Smooth muscle cell (in vitro differentiated cells): ENCODE data around the gene ABHD16B. TPM values are rescaled to one million over a fixed set of nuclear protein-coding genes. Genes with fewer than 3 reads are reported as not detected.
"Not testable (repeated sequence)": the region's sequence is repeated elsewhere in the genome, so short reads cannot be mapped to it uniquely, and the experiment has no call there.

Experiments used
- DNase-seq: peaks from one replicate; lab custom pipeline; 2025; ENCODE audit not compliant: unreplicated experiment; lab: John Stamatoyannopoulos, UW
- H2AFZ ChIP-seq: fragments of 200-600 bp; sonication (generic); 2 replicates; pipeline ENCODE4 v1.6.0; 2016; ENCODE audit warnings: antibody characterized with exemption, low read depth, mild to moderate bottlenecking
- H3F3A ChIP-seq: fragments of 200-600 bp; sonication (generic); 2 replicates; pipeline ENCODE4 v1.6.0; 2017; ENCODE audit warnings: antibody characterized with exemption, low read depth
- H3K27ac ChIP-seq: fragments of 200-600 bp; sonication (generic); 2 replicates; pipeline ENCODE4 v1.5.1; 2016; ENCODE audit warnings: low read depth, mild to moderate bottlenecking
- H3K27me3 ChIP-seq: fragments of 200-600 bp; sonication (generic); 2 replicates; pipeline ENCODE4 v1.6.1; 2016; ENCODE audit warnings: low read depth, mild to moderate bottlenecking
- H3K36me3 ChIP-seq: fragments of 200-600 bp; sonication (generic); 2 replicates; pipeline ENCODE4 v1.5.1; 2016; ENCODE audit warnings: low read depth
- H3K4me1 ChIP-seq: fragments of 200-600 bp; sonication (generic); 2 replicates; pipeline ENCODE4 v1.5.1; 2016; ENCODE audit warnings: low read depth
- H3K4me2 ChIP-seq: fragments of 200-600 bp; sonication (generic); 2 replicates; pipeline ENCODE4 v1.6.0; 2016; ENCODE audit warnings: mild to moderate bottlenecking
- H3K4me3 ChIP-seq: fragments of 200-600 bp; sonication (generic); 2 replicates; pipeline ENCODE4 v1.5.1; 2016; ENCODE audit warnings: mild to moderate bottlenecking
- H3K79me2 ChIP-seq: fragments of 200-600 bp; sonication (generic); 2 replicates; pipeline ENCODE4 v1.6.0; 2016; ENCODE audit warnings: low read depth, mild to moderate bottlenecking
- H3K9ac ChIP-seq: fragments of 200-600 bp; sonication (generic); 2 replicates; pipeline ENCODE4 v1.6.0; 2016; ENCODE audit warnings: low read depth
- H3K9me3 ChIP-seq: fragments of 200-600 bp; sonication (generic); replicated peaks from 2 replicates; pipeline ENCODE4 v1.5.1; 2016; ENCODE audit warnings: low read depth
- H4K20me1 ChIP-seq: fragments of 200-600 bp; sonication (generic); 2 replicates; pipeline ENCODE4 v1.6.0; 2016; ENCODE audit warnings: low read depth
- CTCF ChIP-seq: fragments of 200-600 bp; sonication (generic); IDR thresholded peaks from 2 replicates; pipeline ENCODE4 v1.5.1; 2017; ENCODE audit warnings: borderline replicate concordance, mild to moderate bottlenecking, antibody characterized with exemption; ENCODE audit not compliant: insufficient read depth, poor library complexity, severe bottlenecking
- WGBS: methylation state at CpG from one replicate; pipeline ENCODE4 v1.1.7; 2016; ENCODE audit warnings: low lambda C conversion rate; 5-methylcytosine and 5-hydroxymethylcytosine counted together
- polyA plus RNA-seq: library from polyadenylated mRNA; unstranded; fragments of >200 nt; fragmentation: Nextera tagmentation; extraction: Ambion mirVana; gene quantifications from 2 replicates; pipeline ENCODE4 v1.2.1, GENCODE V29; 2016
- total RNA-seq: library from RNA; depleted of rRNA; stranded (reverse); fragments of >200 nt; gene quantifications from 2 replicates; pipeline ENCODE4 v1.2.3, GENCODE V29; 2014

The ABHD16B gene
- total and polyA plus RNA-seq, 2 experiments from 2014 or later, result 0.31 TPM; not detected in 1

DNA sequence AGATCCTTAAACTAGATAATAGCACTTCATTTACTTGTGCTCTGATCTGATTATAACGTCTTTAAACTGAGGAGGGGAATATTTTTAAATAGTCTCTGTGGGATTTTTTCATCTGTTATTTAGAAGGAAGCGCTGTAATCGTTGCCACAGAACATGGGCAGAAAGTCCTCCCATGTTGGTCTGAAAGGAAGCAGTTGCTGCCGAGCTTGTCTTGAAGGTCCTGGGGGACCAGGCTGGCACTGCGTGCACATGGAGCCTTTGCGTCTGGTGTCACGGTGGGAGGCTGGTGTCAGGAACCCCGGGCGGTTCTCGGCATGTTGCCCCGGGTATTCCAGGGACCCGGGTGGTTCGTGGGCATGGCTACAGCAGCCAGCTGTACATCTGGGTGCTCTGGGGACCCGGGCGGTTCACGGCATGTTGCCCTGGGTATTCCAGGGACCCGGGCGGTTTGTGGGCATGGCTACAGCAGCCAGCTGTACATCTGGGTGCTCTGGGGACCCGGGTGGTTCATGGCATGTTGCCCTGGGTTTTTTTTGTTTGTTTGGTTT, 15.3 kb downstream of the ABHD16B start:
- Histone ChIP-seq H3K4me2 (no peak overlapping the region), H3K27ac (no peak overlapping the region), H2AFZ (no peak overlapping the region), H3K27me3 (no peaks in the 10 kb centered on the region), H3K4me3 (no peak overlapping the region), H3K4me1 (no peaks in the 10 kb centered on the region), H3K36me3 (peaks cover 10% of the 10 kb centered on the region), H4K20me1 (peaks cover 88% of the 10 kb centered on the region), H3F3A (no peaks in the 10 kb centered on the region), H3K9me3 (no peaks in the 10 kb centered on the region), H3K9ac (no peak overlapping the region), H3K79me2 (peaks cover 70% of the 10 kb centered on the region)
- no peak for DNase-seq
- TF ChIP-seq CTCF, result no peak
- over 99% methylated on average over 19 of the region's 19 CpGs for WGBS

DNA sequence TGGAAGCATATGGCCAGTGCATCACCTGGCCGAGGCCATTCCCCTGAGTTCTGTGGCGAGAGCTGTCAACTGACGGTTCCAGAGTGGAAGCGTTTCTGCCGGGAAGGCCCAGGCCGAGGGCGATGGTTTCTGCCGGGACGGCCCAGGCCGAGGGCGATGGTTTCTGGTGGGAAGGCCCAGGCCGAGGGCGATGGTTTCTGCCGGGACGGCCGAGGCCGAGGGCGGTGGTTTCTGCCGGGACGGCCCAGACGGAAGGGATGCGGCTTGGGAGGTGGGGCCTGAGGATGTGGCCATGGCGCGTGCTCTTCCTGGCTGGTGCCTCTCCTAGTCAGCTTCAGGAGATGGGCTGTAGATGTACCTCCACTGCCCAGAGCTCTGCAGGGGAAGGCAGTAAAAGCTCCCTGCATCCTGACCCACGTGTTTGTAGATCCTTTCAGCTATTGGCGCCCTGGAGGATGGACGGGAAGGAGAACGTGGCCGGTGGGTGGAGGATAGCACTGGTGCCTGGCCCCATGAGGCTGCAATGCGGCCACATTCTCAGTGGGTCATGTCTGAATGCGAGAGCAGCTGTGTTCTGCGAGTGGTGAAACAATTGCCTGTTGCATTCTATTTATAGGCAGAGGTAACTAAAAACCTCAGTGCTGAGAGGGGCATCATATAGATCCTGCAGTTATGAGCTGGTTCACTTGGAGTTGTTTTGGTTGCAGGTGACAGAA, 16.6 kb downstream of the ABHD16B start:
- DNase-seq, result no peak
- no peak overlapping the region for H3K4me3 ChIP-seq
- no peak overlapping the region for H3K27ac ChIP-seq
- H4K20me1 ChIP-seq, result peaks cover 89% of the 10 kb centered on the region
- 96% methylated on average over 32 of the region's 32 CpGs for WGBS
- no peak for TF ChIP-seq CTCF
- H3K79me2 ChIP-seq, result peaks cover 56% of the 10 kb centered on the region
- H3K9me3 ChIP-seq, result no peaks in the 10 kb centered on the region
- H3K4me2 ChIP-seq, result no peak overlapping the region
- no peaks in the 10 kb centered on the region for H3K4me1 ChIP-seq
- H3F3A ChIP-seq, result no peaks in the 10 kb centered on the region
- H3K36me3 ChIP-seq, result peaks cover 10% of the 10 kb centered on the region
- H3K9ac ChIP-seq, result no peak overlapping the region
- no peaks in the 10 kb centered on the region for H3K27me3 ChIP-seq
- H2AFZ ChIP-seq, result no peak overlapping the region

- peaks cover 48% of the 10 kb centered on the region for H3K79me2 ChIP-seq
- H4K20me1 ChIP-seq, result peaks cover 88% of the 10 kb centered on the region
- 97% methylated on average over 14 of the region's 14 CpGs for WGBS
Observed at GRCh38 chr20:63878899-63879663, 17.8 kb downstream of the ABHD16B start.

GRCh38 chr20:63880901-63881300, 19.6 kb downstream of the ABHD16B start:
- H3K4me1 ChIP-seq, H3K27me3 ChIP-seq, H3K9me3 ChIP-seq, H3K9ac ChIP-seq, H3K4me3 ChIP-seq, H3F3A ChIP-seq, DNase-seq, H3K27ac ChIP-seq, H3K36me3 ChIP-seq, H2AFZ ChIP-seq, H3K4me2 ChIP-seq: not testable (repeated sequence)
- Histone ChIP-seq H4K20me1 (peaks cover 92% of the 10 kb centered on the region), H3K79me2 (peaks cover 32% of the 10 kb centered on the region)
- WGBS, result 93% methylated on average over 13 of the region's 13 CpGs

More at GRCh38 chr20:63878899-63879663, 17.8 kb downstream of the ABHD16B start:
- H3K4me2 ChIP-seq, result no peak overlapping the region
- H3K9me3 ChIP-seq, result no peaks in the 10 kb centered on the region
- no peak overlapping the region for H2AFZ ChIP-seq
- H3K27ac ChIP-seq, result no peak overlapping the region
- no peak overlapping the region for H3K4me3 ChIP-seq
- no peak for DNase-seq
- no peaks in the 10 kb centered on the region for H3K27me3 ChIP-seq
- H3K9ac ChIP-seq, result no peak overlapping the region
- no peak for TF ChIP-seq CTCF
- H3F3A ChIP-seq, result no peaks in the 10 kb centered on the region
- no peaks in the 10 kb centered on the region for H3K4me1 ChIP-seq
- peaks cover 10% of the 10 kb centered on the region for H3K36me3 ChIP-seq
